Measurements from ENCODE around the gene NEK6.
A peak's percentile ranks its signal among the peaks of the same experiment; 100 is the strongest.

The NEK6 gene

GRCh38 chr9:124257844-124258606, at the start of gene NEK6:
TSS of gene NEK6 (plus strand) at chr9:124257949. CDS start at chr9:124301965, 44,016 bp downstream.
- H3K4me3 Mint-ChIP-seq = peak within 1 kb of the TSS; percentile 83
- peaks cover 64% of the 10 kb centered on the region for H3K27me3 Mint-ChIP-seq (ENCODE audit: low read depth)
- H3K27ac Mint-ChIP-seq = peak within 1 kb of the TSS; percentile 31
- peaks cover 25% of the 10 kb centered on the region for H3K4me1 Mint-ChIP-seq (ENCODE audit: low read depth)
- H3K36me3 Mint-ChIP-seq (ENCODE audit: low read depth) = peaks cover 5% of the 10 kb centered on the region
- H3K9me3 Mint-ChIP-seq = no peaks in the 10 kb centered on the region

DNA sequence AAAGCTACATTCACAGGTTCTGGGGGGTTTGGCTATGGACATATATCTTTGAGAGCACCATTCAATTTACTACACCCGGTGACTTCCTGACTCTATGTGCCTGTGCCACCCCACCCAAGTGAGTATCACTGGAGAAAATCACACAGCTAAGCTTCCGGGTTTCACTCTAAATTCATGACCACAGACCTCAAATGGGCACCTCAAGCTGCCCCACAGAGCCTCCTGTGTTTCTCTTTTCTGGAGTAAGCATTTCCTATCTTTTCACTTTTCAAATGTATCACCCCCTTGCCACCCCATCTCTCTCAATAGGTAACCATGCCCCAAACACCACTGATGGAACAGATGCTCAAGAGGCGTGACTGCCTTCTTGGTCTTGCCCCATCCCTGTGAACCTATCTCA, 49.2 kb upstream of the NEK6 start:
- peaks cover 44% of the 10 kb centered on the region for H3K4me1 Mint-ChIP-seq (ENCODE audit: low read depth)
- H3K27me3 Mint-ChIP-seq (ENCODE audit: low read depth) = no peaks in the 10 kb centered on the region
- H3K4me3 Mint-ChIP-seq = peak overlapping the region; percentile 1

DNA sequence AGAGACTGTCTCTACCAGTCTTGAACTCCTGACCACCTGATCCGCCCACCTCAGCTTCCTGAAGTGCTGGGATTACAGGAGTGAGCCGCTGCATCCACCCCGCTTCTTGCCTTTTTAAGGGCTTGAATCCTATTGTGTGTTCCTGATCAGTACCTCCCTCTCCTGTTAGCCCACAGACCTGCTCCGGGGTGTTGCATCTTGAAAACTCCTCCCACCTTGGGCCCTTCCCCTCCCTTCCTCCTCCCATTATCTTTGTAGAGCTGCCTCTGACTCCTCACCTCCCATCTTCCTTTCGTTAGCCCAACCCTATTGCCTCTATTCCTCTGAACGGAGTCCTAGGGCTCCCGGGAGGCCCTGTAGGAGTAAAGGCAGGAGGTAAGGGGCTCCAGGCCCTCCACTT, 48.5 kb upstream of the NEK6 start:
- Mint-ChIP-seq H3K27ac (no peak overlapping the region), H3K4me1 (ENCODE audit: low read depth) (peaks cover 42% of the 10 kb centered on the region), H3K27me3 (ENCODE audit: low read depth) (no peaks in the 10 kb centered on the region), H3K36me3 (ENCODE audit: low read depth) (peaks cover 7% of the 10 kb centered on the region), H3K4me3 (no peak overlapping the region), H3K9me3 (peaks cover 3% of the 10 kb centered on the region)

More for the DNA sequence above, 49.2 kb upstream of the NEK6 start:
- peak overlapping the region; percentile 16 for H3K27ac Mint-ChIP-seq
- peaks cover 7% of the 10 kb centered on the region for H3K36me3 Mint-ChIP-seq (ENCODE audit: low read depth)
- peaks cover 3% of the 10 kb centered on the region for H3K9me3 Mint-ChIP-seq

DNA sequence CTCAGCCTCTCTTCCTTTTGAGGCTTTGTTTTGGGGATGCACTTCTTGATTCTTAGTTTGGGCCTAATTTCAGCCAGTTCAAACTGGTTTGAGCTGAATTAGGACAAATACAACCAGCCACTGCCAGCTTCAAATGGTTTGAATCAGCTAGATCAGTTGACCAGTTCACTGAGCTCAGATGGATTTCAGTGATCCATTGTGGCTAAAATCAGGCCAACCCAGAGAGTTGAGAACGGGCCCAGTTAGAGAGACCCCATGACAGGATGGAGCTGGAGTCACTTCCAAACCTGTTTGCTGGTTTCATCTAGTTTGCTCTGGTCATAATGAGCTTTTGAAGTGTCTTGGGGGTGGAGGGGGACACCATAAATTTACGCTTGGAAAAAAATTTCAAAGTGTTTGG, 48.0 kb upstream of the NEK6 start:
- Mint-ChIP-seq H3K4me3 (no peak overlapping the region), H3K36me3 (ENCODE audit: low read depth) (peaks cover 7% of the 10 kb centered on the region), H3K27me3 (ENCODE audit: low read depth) (no peaks in the 10 kb centered on the region), H3K27ac (no peak overlapping the region), H3K4me1 (ENCODE audit: low read depth) (peaks cover 44% of the 10 kb centered on the region), H3K9me3 (peaks cover 3% of the 10 kb centered on the region)

- Mint-ChIP-seq H3K9me3 (peaks cover 3% of the 10 kb centered on the region), H3K27me3 (ENCODE audit: low read depth) (no peaks in the 10 kb centered on the region), H3K4me1 (ENCODE audit: low read depth) (peaks cover 53% of the 10 kb centered on the region), H3K36me3 (ENCODE audit: low read depth) (peaks cover 7% of the 10 kb centered on the region), H3K27ac (peak overlapping the region; percentile 55), H3K4me3 (no peak overlapping the region)
Observed at GRCh38 chr9:124210697-124211096, 47.1 kb upstream of the NEK6 start.

GRCh38 chr9:124212381-124213050, 45.2 kb upstream of the NEK6 start:
- no peaks in the 10 kb centered on the region for H3K9me3 Mint-ChIP-seq
- H3K4me3 Mint-ChIP-seq = no peak overlapping the region

GRCh38 chr9:124213396-124213795, 44.4 kb upstream of the NEK6 start:
- Mint-ChIP-seq H3K27ac (no peak overlapping the region), H3K36me3 (ENCODE audit: low read depth) (peaks cover 6% of the 10 kb centered on the region)

More at GRCh38 chr9:124212381-124213050, 45.2 kb upstream of the NEK6 start:
- Mint-ChIP-seq H3K27me3 (ENCODE audit: low read depth) (no peaks in the 10 kb centered on the region), H3K4me1 (ENCODE audit: low read depth) (peaks cover 55% of the 10 kb centered on the region), H3K36me3 (ENCODE audit: low read depth) (peaks cover 7% of the 10 kb centered on the region), H3K27ac (no peak overlapping the region)

GRCh38 chr9:124214116-124214515, 43.6 kb upstream of the NEK6 start:
- no peaks in the 10 kb centered on the region for H3K27me3 Mint-ChIP-seq (ENCODE audit: low read depth)
- no peak overlapping the region for H3K4me3 Mint-ChIP-seq
- peaks cover 1% of the 10 kb centered on the region for H3K36me3 Mint-ChIP-seq (ENCODE audit: low read depth)
- H3K27ac Mint-ChIP-seq = no peak overlapping the region
- H3K9me3 Mint-ChIP-seq = no peaks in the 10 kb centered on the region
- H3K4me1 Mint-ChIP-seq (ENCODE audit: low read depth) = peaks cover 60% of the 10 kb centered on the region

More at GRCh38 chr9:124213396-124213795, 44.4 kb upstream of the NEK6 start:
- H3K9me3 Mint-ChIP-seq = no peaks in the 10 kb centered on the region
- no peak overlapping the region for H3K4me3 Mint-ChIP-seq
- H3K27me3 Mint-ChIP-seq (ENCODE audit: low read depth) = no peaks in the 10 kb centered on the region
- H3K4me1 Mint-ChIP-seq (ENCODE audit: low read depth) = peaks cover 60% of the 10 kb centered on the region

DNA sequence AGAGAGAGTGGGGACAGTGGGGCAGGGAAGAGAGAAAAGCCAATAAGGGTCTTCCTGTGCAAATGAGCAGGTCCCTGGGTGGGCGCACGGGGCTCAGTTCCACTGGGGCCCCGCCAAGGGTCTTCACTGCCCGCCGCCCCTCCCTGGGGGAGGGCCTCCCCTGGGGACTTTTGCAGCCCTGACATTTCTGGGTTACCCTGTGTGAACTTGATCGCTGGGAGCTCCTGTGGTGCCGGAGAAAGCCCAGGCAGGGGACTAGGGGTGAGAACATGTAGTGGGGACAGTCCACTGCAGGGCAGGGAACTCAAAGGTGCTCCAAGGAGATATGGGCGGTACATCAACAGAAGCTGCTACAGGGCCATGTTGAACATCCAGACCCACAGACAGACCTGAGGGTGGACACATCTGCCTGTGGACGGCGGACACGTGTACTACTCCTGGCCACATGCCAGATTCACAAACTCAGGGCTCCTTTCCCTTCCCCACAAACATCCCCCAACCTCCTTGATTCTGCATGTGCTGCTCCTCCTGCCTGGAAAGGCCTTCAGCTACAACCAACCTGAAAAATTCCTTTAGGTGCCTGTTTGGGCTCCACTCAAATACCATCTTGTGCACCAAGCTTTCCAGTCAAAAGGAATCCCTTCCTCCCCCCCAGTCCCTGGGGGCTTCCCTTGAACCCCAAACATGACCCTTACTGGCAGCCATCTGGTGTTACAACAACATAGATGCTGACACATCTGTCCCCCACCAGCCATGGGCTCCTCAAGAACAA, 43.0 kb upstream of the NEK6 start:
- peaks cover 56% of the 10 kb centered on the region for H3K4me1 Mint-ChIP-seq (ENCODE audit: low read depth)
- peaks cover 1% of the 10 kb centered on the region for H3K36me3 Mint-ChIP-seq (ENCODE audit: low read depth)
- H3K4me3 Mint-ChIP-seq = no peak overlapping the region
- no peaks in the 10 kb centered on the region for H3K9me3 Mint-ChIP-seq
- no peaks in the 10 kb centered on the region for H3K27me3 Mint-ChIP-seq (ENCODE audit: low read depth)
- no peak overlapping the region for H3K27ac Mint-ChIP-seq

- H3K27ac Mint-ChIP-seq = no peak overlapping the region
Observed at GRCh38 chr9:124215368-124215910, 42.3 kb upstream of the NEK6 start.

GRCh38 chr9:124215956-124216355, 41.8 kb upstream of the NEK6 start:
- Mint-ChIP-seq H3K36me3 (ENCODE audit: low read depth) (peaks cover 1% of the 10 kb centered on the region), H3K27ac (peak overlapping the region; percentile 89), H3K27me3 (ENCODE audit: low read depth) (peaks cover 6% of the 10 kb centered on the region), H3K4me1 (ENCODE audit: low read depth) (peaks cover 52% of the 10 kb centered on the region), H3K9me3 (no peaks in the 10 kb centered on the region), H3K4me3 (no peak overlapping the region)

More at GRCh38 chr9:124215368-124215910, 42.3 kb upstream of the NEK6 start:
- Mint-ChIP-seq H3K4me3 (no peak overlapping the region), H3K9me3 (no peaks in the 10 kb centered on the region), H3K4me1 (ENCODE audit: low read depth) (peaks cover 56% of the 10 kb centered on the region), H3K36me3 (ENCODE audit: low read depth) (peaks cover 1% of the 10 kb centered on the region), H3K27me3 (ENCODE audit: low read depth) (peaks cover 2% of the 10 kb centered on the region)

DNA sequence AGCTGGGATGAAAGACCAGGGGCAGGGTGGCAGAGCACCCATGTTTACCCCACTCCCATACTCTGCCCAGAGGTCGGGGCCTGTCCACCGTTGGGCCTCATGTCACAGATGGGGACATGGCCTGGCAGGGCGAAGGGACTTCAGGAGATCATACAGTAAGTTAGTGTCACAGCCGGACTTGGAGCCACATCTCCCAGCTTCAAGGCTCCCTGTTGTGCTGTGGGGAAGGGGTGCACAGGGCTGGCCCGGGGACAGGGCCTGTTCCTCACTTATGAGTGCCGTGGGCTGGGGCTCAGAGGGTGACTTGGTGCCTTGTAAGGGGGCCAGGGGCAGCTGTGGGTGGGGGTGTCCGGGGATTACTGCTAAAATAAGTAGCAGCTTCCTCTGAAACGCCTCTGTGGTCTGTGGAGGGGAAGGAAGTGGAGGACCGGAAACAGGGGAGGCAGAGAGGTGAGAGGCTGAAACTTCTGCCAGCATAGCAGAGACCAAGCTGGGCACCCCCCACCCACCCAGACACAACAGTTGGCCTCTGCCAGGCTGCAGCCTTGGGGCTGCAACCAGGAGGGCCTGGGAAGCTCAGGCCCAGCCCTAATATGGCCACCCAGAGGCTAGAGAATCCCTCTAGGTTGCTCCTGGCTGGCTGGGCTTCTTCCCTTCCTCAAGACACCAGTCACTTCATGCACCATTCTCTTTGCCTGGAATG, 41.1 kb upstream of the NEK6 start:
- Mint-ChIP-seq H3K27ac (peak overlapping the region; percentile 89), H3K9me3 (no peaks in the 10 kb centered on the region), H3K27me3 (ENCODE audit: low read depth) (peaks cover 11% of the 10 kb centered on the region), H3K4me3 (peak overlapping the region; percentile 64), H3K4me1 (ENCODE audit: low read depth) (peaks cover 53% of the 10 kb centered on the region), H3K36me3 (ENCODE audit: low read depth) (no peaks in the 10 kb centered on the region)

DNA sequence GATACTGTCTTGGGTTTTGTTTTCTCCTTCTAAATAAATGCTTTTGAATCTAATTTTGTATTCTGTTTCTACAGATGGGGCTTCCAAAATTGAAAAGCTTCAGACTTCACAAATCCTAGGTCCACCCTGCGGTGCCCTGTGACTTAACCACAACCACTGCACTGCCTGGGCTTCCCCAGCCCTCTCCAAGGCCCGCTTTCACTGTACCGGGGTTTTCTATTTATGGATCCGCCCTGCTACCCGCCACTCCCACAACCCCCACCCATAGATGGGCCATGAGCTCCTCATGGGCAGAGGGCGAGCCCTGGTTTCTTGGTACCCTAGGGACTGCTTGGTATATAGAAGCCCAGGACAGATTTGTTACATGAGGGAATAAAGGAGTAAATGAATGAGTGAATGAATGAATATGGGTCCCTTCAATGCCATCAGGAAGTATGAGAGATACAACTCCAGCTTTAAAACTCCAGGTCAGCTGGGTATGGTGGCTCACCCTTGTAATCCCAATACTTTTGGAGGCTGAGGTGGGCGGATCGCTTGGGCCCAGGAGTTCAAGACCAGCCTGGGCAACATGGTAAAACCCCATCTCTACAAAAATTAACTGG, 39.8 kb upstream of the NEK6 start:
- no peak overlapping the region for H3K4me3 Mint-ChIP-seq
- H3K27ac Mint-ChIP-seq = no peak overlapping the region
- H3K4me1 Mint-ChIP-seq (ENCODE audit: low read depth) = peaks cover 50% of the 10 kb centered on the region

More for the DNA sequence above, 39.8 kb upstream of the NEK6 start:
- no peaks in the 10 kb centered on the region for H3K9me3 Mint-ChIP-seq
- H3K27me3 Mint-ChIP-seq (ENCODE audit: low read depth) = peaks cover 12% of the 10 kb centered on the region
- no peaks in the 10 kb centered on the region for H3K36me3 Mint-ChIP-seq (ENCODE audit: low read depth)
